Measurements from ENCODE around the gene BID. TPM values are rescaled to one million over a fixed set of nuclear protein-coding genes. Genes with fewer than 3 reads are reported as not detected.

The BID gene
- total and polyA plus RNA-seq, 10 of the 15 experiments (the other 5 are each of a cell fraction or from before 2014, with no cell fraction given): 7.9 to 241 (median 136) TPM

GRCh38 chr22:17728786-17729185 is 45.5 kb downstream of the BID start (continued):
- TF ChIP-seq, protein P1, sequence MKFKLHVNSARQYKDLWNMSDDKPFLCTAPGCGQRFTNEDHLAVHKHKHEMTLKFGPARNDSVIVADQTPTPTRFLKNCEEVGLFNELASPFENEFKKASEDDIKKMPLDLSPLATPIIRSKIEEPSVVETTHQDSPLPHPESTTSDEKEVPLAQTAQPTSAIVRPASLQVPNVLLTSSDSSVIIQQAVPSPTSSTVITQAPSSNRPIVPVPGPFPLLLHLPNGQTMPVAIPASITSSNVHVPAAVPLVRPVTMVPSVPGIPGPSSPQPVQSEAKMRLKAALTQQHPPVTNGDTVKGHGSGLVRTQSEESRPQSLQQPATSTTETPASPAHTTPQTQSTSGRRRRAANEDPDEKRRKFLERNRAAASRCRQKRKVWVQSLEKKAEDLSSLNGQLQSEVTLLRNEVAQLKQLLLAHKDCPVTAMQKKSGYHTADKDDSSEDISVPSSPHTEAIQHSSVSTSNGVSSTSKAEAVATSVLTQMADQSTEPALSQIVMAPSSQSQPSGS (IDR thresholded peaks at IDR 0.05; ENCODE audit: low read length): no peak
- TF ChIP-seq SUPT20H (IDR thresholded peaks at IDR 0.05; ENCODE audit: borderline replicate concordance, control insufficient read depth, low read depth, low read length) (no peak), ZNF274 (IDR thresholded peaks at IDR 0.05; ENCODE audit: insufficient read depth, insufficient read length) (no peak), SRF (IDR thresholded peaks at IDR 0.05; ENCODE audit: low read depth in 2 of 2, low read length in 2 of 2) (no peak), BCL11A (IDR thresholded peaks at IDR 0.05; ENCODE audit: low read depth, low read length) (no peak)

- H3K27ac ChIP-seq (ENCODE audit: control insufficient read depth, insufficient read depth): no peak overlapping the region
Observed at GRCh38 chr22:17726928-17727897, 47.1 kb downstream of the BID start.

More at GRCh38 chr22:17726928-17727897, 47.1 kb downstream of the BID start:
- Histone ChIP-seq H4K20me1 (ENCODE audit: control insufficient read depth, insufficient read depth) (no peaks in the 10 kb centered on the region; the same call in none of the 2 replicates), H3K4me3 (no peak overlapping the region), H2AFZ (ENCODE audit: control insufficient read depth, low read depth, low read length) (no peak overlapping the region), H3K4me1 (ENCODE audit: control insufficient read depth, insufficient read depth, low read length) (no peaks in the 10 kb centered on the region), H3K4me2 (ENCODE audit: control insufficient read depth, insufficient read depth) (no peak overlapping the region), H3K9ac (ENCODE audit: control insufficient read depth, insufficient read depth, low read length) (no peak overlapping the region), H3K79me2 (ENCODE audit: control insufficient read depth, insufficient read depth, low read length) (no peaks in the 10 kb centered on the region), H3K36me3 (ENCODE audit: control insufficient read depth in 2 of 2, insufficient read depth in 2 of 2, low read length in 1 of 2) (peaks cover 8 to 11% of the 10 kb centered on the region in 2 experiments; a peak in 3 of 4 replicates), H3K9me3 (replicated peaks; ENCODE audit: control insufficient read depth, insufficient read depth, low read length) (no peaks in the 10 kb centered on the region), H3K27me3 (replicated peaks in 1 of 2; ENCODE audit: control insufficient read depth in 2 of 2, insufficient read depth in 2 of 2, low read length in 1 of 2) (no peaks in the 10 kb centered on the region)
- no TSS peak for BruUV-seq (replicated peaks)
- intact Hi-C loops (cut with micrococcal nuclease; ENCODE audit: unreplicated experiment): loop anchor here (5.0 kb wide), 1 partner anchor 170 kb away; no protein-coding TSS in a partner anchor
- FAIRE-seq (no peak), DNase-seq (ENCODE audit: low read depth, low spot score) (no peak), ATAC-seq (no peak)
- TF ChIP-seq, protein P2, sequence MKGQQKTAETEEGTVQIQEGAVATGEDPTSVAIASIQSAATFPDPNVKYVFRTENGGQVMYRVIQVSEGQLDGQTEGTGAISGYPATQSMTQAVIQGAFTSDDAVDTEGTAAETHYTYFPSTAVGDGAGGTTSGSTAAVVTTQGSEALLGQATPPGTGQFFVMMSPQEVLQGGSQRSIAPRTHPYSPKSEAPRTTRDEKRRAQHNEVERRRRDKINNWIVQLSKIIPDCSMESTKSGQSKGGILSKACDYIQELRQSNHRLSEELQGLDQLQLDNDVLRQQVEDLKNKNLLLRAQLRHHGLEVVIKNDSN (IDR thresholded peaks at IDR 0.05; ENCODE audit: borderline replicate concordance, extremely low read length, insufficient read depth, low read depth, low read length): no peak
- TF ChIP-seq ZNF24 (IDR thresholded peaks at IDR 0.05) (no peak), GATAD2B (conservative IDR thresholded peaks at IDR 0.05; ENCODE audit: low read depth) (no peak), IRF3 (IDR thresholded peaks at IDR 0.05) (no peak), TCF12 (IDR thresholded peaks at IDR 0.05; ENCODE audit: low read depth, low read length) (no peak), KAT2A (conservative IDR thresholded peaks at IDR 0.05; ENCODE audit: control insufficient read depth, low read depth, low read length) (no peak), NR2C2 (IDR thresholded peaks at IDR 0.05; ENCODE audit: borderline replicate concordance, control insufficient read depth, insufficient read length, low read depth) (no peak)
- ChIA-PET RAD21 (ENCODE audit: unreplicated experiment) (no interaction called here), POLR2A (interaction anchor here (0.6 kb wide), 1 partner anchor 428 kb away, joined by 3 read pairs; no protein-coding TSS in a partner anchor), SMC1A (ENCODE audit: uncharacterized antibody, unreplicated experiment) (no interaction called here), CTCF (interaction anchor here (1.8 kb wide), 1 partner anchor 15 kb away, joined by 4 read pairs; no protein-coding TSS in a partner anchor)
- 78% methylated on average over 18 of the region's 18 CpGs for WGBS (ENCODE audit: insufficient coverage, insufficient replicate concordance, low lambda C conversion rate, missing lambda C conversion rate)
- in situ Hi-C loops (cut with MboI): no loop called here

Data from GM12878 (cell line).